H1 (cell line): ENCODE data around the gene WFDC1. TPM values are rescaled to one million over a fixed set of nuclear protein-coding genes. Genes with fewer than 3 reads are reported as not detected.

Experiments
- CTCF ChIA-PET: fragments of 300-600 bp; sonication (Branson Sonifier 250); formaldehyde crosslinking; loops from one replicate; lab custom pipeline; 2021; ENCODE audit not compliant: partially characterized antibody; lab: Charles Lee
- POLR2A ChIA-PET: fragments of 300-600 bp; sonication (Branson Sonifier 250); formaldehyde crosslinking; loops from one replicate; lab custom pipeline; 2021; ENCODE audit warnings: inconsistent platforms; ENCODE audit not compliant: partially characterized antibody; lab: Charles Lee
- DNase-seq, 2 experiments: peaks; one replicate each; pipeline versions ENCODE4 v3.0.0 to v3.0.0-alpha.2; 2010 to 2022; ENCODE audit warnings: low spot score in 2 of 2, low read depth in 1 of 2, mixed read lengths in 1 of 2
- FAIRE-seq: peaks from 2 replicates; lab custom pipeline; 2011; peaks lifted over from hg19 to GRCh38; lab: Jason Lieb, UNC
- H2AFZ ChIP-seq: 2 replicates; pipeline ENCODE4 v1.8.1; 2012; ENCODE audit warnings: low read length, inconsistent platforms
- H2AK5ac ChIP-seq: 2 replicates; pipeline ENCODE4 v1.6.1; 2013; ENCODE audit warnings: low read depth, low read length
- H2BK120ac ChIP-seq: replicated peaks from 2 replicates; pipeline ENCODE3; 2013; ENCODE audit warnings: low read depth, low read length, inconsistent platforms
- H2BK12ac ChIP-seq: 2 replicates; pipeline ENCODE4 v1.6.1; 2013; ENCODE audit warnings: low read depth, low read length
- H2BK15ac ChIP-seq: 2 replicates; pipeline ENCODE4 v1.6.1; 2013; ENCODE audit warnings: low read length
- H2BK20ac ChIP-seq: 2 replicates; pipeline ENCODE4 v1.6.1; 2013; ENCODE audit warnings: low read length
- H2BK5ac ChIP-seq: 2 replicates; pipeline ENCODE4 v1.6.1; 2013; ENCODE audit warnings: low read depth, low read length
- H3K14ac ChIP-seq: 2 replicates; pipeline ENCODE4 v1.6.1; 2013; ENCODE audit warnings: inconsistent platforms; ENCODE audit not compliant: insufficient read length
- H3K18ac ChIP-seq: 2 replicates; pipeline ENCODE4 v1.6.1; 2013; ENCODE audit warnings: low read length; ENCODE audit errors: extremely low read depth
- H3K23ac ChIP-seq: 2 replicates; pipeline ENCODE4 v1.6.1; 2013; ENCODE audit warnings: inconsistent platforms; ENCODE audit not compliant: insufficient read length
- H3K23me2 ChIP-seq: 2 replicates; pipeline ENCODE4 v1.6.1; 2013; ENCODE audit warnings: low read depth, low read length
- H3K27ac ChIP-seq: 2 replicates; pipeline ENCODE4 v1.6.1; 2011; ENCODE audit warnings: low read depth, low read length, inconsistent platforms
- H3K27me3 ChIP-seq, 4 experiments: replicated peaks in 1 of 4; 1 replicate in 1 of 4; 2 replicates in 3 of 4; pipeline versions ENCODE4 v1.6.1 to v1.8.1; 2011 to 2013; ENCODE audit warnings: low read length in 3 of 4, mild to moderate bottlenecking in 3 of 4, inconsistent platforms in 2 of 4, mixed read lengths in 2 of 4, moderate library complexity in 1 of 4; ENCODE audit not compliant: control insufficient read depth in 3 of 4, insufficient read depth in 3 of 4; ENCODE audit errors: extremely low read depth in 1 of 4
- H3K36me3 ChIP-seq, 4 experiments: 2 replicates each; pipeline versions ENCODE4 v1.6.1 to v1.8.1; 2011 to 2013; ENCODE audit warnings: mild to moderate bottlenecking in 4 of 4, low read length in 3 of 4, moderate library complexity in 2 of 4, control low read depth in 1 of 4, inconsistent platforms in 1 of 4; ENCODE audit not compliant: insufficient read depth in 4 of 4, control insufficient read depth in 2 of 4
- H3K4ac ChIP-seq: replicated peaks from 2 replicates; pipeline ENCODE3; 2013; ENCODE audit warnings: low read length, low read depth, mixed read lengths, inconsistent platforms; ENCODE audit not compliant: insufficient read length
- H3K4me1 ChIP-seq, 4 experiments: replicated peaks in 1 of 4; 1 replicate in 1 of 4; 2 replicates in 3 of 4; pipeline versions ENCODE4 v1.6.1 to v1.8.1; 2011 to 2013; ENCODE audit warnings: low read length in 3 of 4, inconsistent platforms in 2 of 4, mixed read lengths in 1 of 4; ENCODE audit not compliant: insufficient read depth in 4 of 4, control insufficient read depth in 3 of 4
- H3K4me2 ChIP-seq, 2 experiments: 2 replicates each; pipeline versions ENCODE4 v1.6.1 to v1.8.1; 2011 to 2013; ENCODE audit warnings: low read depth in 2 of 2, low read length in 2 of 2, control low read depth in 1 of 2, inconsistent platforms in 1 of 2, mild to moderate bottlenecking in 1 of 2; ENCODE audit not compliant: insufficient read depth in 1 of 2
- H3K4me3 ChIP-seq, 4 experiments: fragments of 200-600, 300-600 bp in 1 of 4; sonication (generic), shearing (Covaris generic), sonication (Bioruptor Twin) in 1 of 4; 2 replicates each; pipeline versions ENCODE4 v1.5.1 to v1.8.1; 2011 to 2016; ENCODE audit warnings: low read length in 4 of 4, low read depth in 3 of 4, control low read depth in 2 of 4, inconsistent platforms in 2 of 4, mild to moderate bottlenecking in 2 of 4, mixed read lengths in 1 of 4, moderate library complexity in 1 of 4; ENCODE audit not compliant: insufficient read depth in 2 of 4; ENCODE audit errors: extremely low read depth in 1 of 4
- H3K56ac ChIP-seq: replicated peaks from 2 replicates; pipeline ENCODE3; 2013; ENCODE audit warnings: low read depth, mild to moderate bottlenecking, mixed read lengths, low read length, inconsistent platforms; ENCODE audit not compliant: insufficient read length
- H3K79me1 ChIP-seq: 2 replicates; pipeline ENCODE4 v1.6.1; 2013; ENCODE audit warnings: low read depth, low read length, control low read depth
- H3K79me2 ChIP-seq, 2 experiments: 2 replicates each; pipeline versions ENCODE4 v1.6.1 to v1.8.1; 2012 to 2013; ENCODE audit warnings: low read length in 2 of 2, mild to moderate bottlenecking in 2 of 2, inconsistent platforms in 1 of 2; ENCODE audit not compliant: insufficient read depth in 2 of 2, control insufficient read depth in 1 of 2
- H3K9ac ChIP-seq, 4 experiments: replicated peaks in 1 of 4; 1 replicate in 1 of 4; 2 replicates in 3 of 4; pipeline versions ENCODE4 v1.6.1 to v1.8.1; 2011 to 2013; ENCODE audit warnings: low read depth in 3 of 4, low read length in 3 of 4, control low read depth in 2 of 4, mild to moderate bottlenecking in 2 of 4, moderate library complexity in 2 of 4, inconsistent platforms in 1 of 4; ENCODE audit errors: extremely low read depth in 1 of 4
- H3K9me3 ChIP-seq, 2 experiments: 2 replicates each; pipeline versions ENCODE4 v1.6.1 to v1.8.1; 2012 to 2013; ENCODE audit warnings: mild to moderate bottlenecking in 2 of 2, moderate library complexity in 2 of 2, control low read depth in 1 of 2, inconsistent platforms in 1 of 2, low read depth in 1 of 2, low read length in 1 of 2, mixed read lengths in 1 of 2; ENCODE audit not compliant: insufficient read depth in 2 of 2
- H4K20me1 ChIP-seq, 2 experiments: replicated peaks in 1 of 2; 2 replicates each; pipeline versions ENCODE3 to v1.8.1; 2011 to 2013; ENCODE audit warnings: inconsistent platforms in 2 of 2, low read length in 2 of 2, mild to moderate bottlenecking in 1 of 2; ENCODE audit not compliant: insufficient read depth in 2 of 2, control insufficient read depth in 1 of 2
- H4K5ac ChIP-seq: 2 replicates; pipeline ENCODE4 v1.6.1; 2013; ENCODE audit warnings: low read length, low read depth, mixed read lengths, inconsistent platforms; ENCODE audit not compliant: insufficient read length
- H4K8ac ChIP-seq: 2 replicates; pipeline ENCODE4 v1.8.0; 2013; ENCODE audit warnings: mild to moderate bottlenecking, moderate library complexity, low read length, inconsistent platforms; ENCODE audit not compliant: insufficient read depth; ENCODE audit errors: extremely low read depth
- H4K91ac ChIP-seq: replicated peaks from 2 replicates; pipeline ENCODE3; 2013; ENCODE audit warnings: low read length, mixed read lengths, inconsistent platforms; ENCODE audit not compliant: insufficient read length
- BCL11A ChIP-seq, 2 experiments: IDR thresholded peaks; one replicate each; pipeline ENCODE4 v1.6.1; 2011; ENCODE audit warnings: low read depth in 2 of 2, low read length in 2 of 2, mild to moderate bottlenecking in 2 of 2
- HDAC2 ChIP-seq, 2 experiments: fragments of 300-600 bp in 1 of 2; sonication (generic) in 1 of 2; IDR thresholded peaks; 2 replicates each; pipeline ENCODE4 v1.6.1; 2011 to 2012; ENCODE audit warnings: low read depth in 2 of 2, low read length in 2 of 2, mild to moderate bottlenecking in 2 of 2, moderate library complexity in 2 of 2, borderline replicate concordance in 1 of 2, inconsistent platforms in 1 of 2
- HDAC6 ChIP-seq: IDR thresholded peaks from one replicate; pipeline ENCODE4 v1.7.1; 2012; ENCODE audit warnings: low read depth, mild to moderate bottlenecking, inconsistent platforms, low read length, moderate library complexity
- MAFK ChIP-seq: IDR thresholded peaks from 2 replicates; pipeline ENCODE4 v1.6.1; 2012; ENCODE audit warnings: low read depth, mild to moderate bottlenecking, improper control_type of control experiment, low read length
- POLR2AphosphoS5 ChIP-seq: IDR thresholded peaks from 2 replicates; pipeline ENCODE4 v1.6.1; 2011; ENCODE audit warnings: low read depth, low read length
- RAD21 ChIP-seq, 2 experiments: IDR thresholded peaks in 1 of 2; conservative IDR thresholded peaks in 1 of 2; 2 replicates each; pipeline ENCODE4 v1.6.1; 2011; ENCODE audit warnings: low read depth in 2 of 2, low read length in 2 of 2, improper control_type of control experiment in 1 of 2, inconsistent platforms in 1 of 2, mild to moderate bottlenecking in 1 of 2, moderate library complexity in 1 of 2
- SP2 ChIP-seq: IDR thresholded peaks from 2 replicates; pipeline ENCODE4 v1.6.1; 2012; ENCODE audit warnings: mild to moderate bottlenecking, low read length, inconsistent platforms
- SUZ12 ChIP-seq: fragments of 200-600 bp; sonication (generic); IDR thresholded peaks from 2 replicates; pipeline ENCODE4 v1.6.1; 2012; ENCODE audit warnings: mild to moderate bottlenecking, inconsistent platforms, low read length, moderate library complexity, mixed read lengths
- TAF1 ChIP-seq: IDR thresholded peaks from 2 replicates; pipeline ENCODE4 v1.6.1; 2011; ENCODE audit warnings: mild to moderate bottlenecking, low read depth, low read length
- TAF7 ChIP-seq: optimal IDR thresholded peaks from 2 replicates; pipeline ENCODE3; 2011; ENCODE audit warnings: low read depth, mild to moderate bottlenecking, inconsistent platforms, low read length, moderate library complexity, borderline replicate concordance
- ZNF274 ChIP-seq: IDR thresholded peaks from 2 replicates; pipeline ENCODE4 v1.7.0; 2012; ENCODE audit warnings: low read length, borderline replicate concordance; ENCODE audit errors: extremely low read depth
- WGBS, 2 experiments: shearing (Covaris generic) in 1 of 2; methylation state at CpG; one replicate each; pipeline versions ENCODE4 v1.1.6 to v1.1.7; 2013 to 2015; ENCODE audit warnings: low lambda C conversion rate in 2 of 2, mixed read lengths in 2 of 2, inconsistent platforms in 1 of 2, low coverage in 1 of 2, missing lambda C conversion rate in 1 of 2; ENCODE audit not compliant: insufficient replicate concordance in 2 of 2, insufficient coverage in 1 of 2, insufficient read length in 1 of 2; ENCODE audit errors: extremely low coverage in 1 of 2, missing lambda C conversion rate in 1 of 2; 5-methylcytosine and 5-hydroxymethylcytosine counted together
- polyA plus RNA-seq, 7 experiments: library from polyadenylated mRNA; depleted of rRNA in 3 of 7; stranded (reverse) in 5 of 7; unstranded in 2 of 7; fragments of >200 nt in 5 of 7; fragments of 200-250 nt in 2 of 7; gene quantifications; 1 replicate in 5 of 7; 2 replicates in 1 of 7; 4 replicates in 1 of 7; pipeline versions ENCODE4 v1.2.1 to v1.2.3, GENCODE V29; 2011 to 2013; ENCODE audit warnings: missing spikeins in 2 of 7, mixed read lengths in 2 of 7
- total RNA-seq: library from RNA; stranded (reverse); fragmentation: NEBNext Ultra II Directional; extraction: Animal tissue kit (Norgen Biotek cat#: 25700); gene quantifications from 2 replicates; pipeline ENCODE4 v1.2.1, GENCODE V29; 2021

WFDC1 gene
- total and polyA plus RNA-seq, 2 of the 8 experiments (the other 6 are each of a cell fraction or from before 2014, with no cell fraction given): 0.70 to 1.1 TPM

DNA sequence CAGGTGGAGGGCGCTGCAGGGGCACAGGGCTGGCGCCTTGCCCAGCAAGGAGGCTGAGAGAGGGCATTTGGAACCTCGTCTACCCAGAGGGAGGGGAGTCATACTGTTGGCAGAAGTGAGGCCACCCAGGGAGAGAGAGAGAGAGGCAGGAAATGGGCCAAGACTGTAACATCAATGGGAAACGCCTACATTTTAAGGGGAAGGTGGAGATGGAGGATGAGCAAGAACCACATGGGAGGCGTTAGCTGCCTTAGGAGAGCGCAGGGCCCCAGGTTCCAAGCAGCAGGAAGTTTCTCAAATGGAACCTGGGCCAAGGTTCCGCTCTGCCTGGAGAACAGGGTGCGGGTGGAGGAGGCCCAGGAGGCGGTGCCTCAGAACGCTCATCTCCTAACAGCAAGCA, 2.7 kb upstream of the WFDC1 start:
- 73% methylated on average over 10 of the region's 10 CpGs; no CpG with 5 or more reads in 1 of the 2 experiments for WGBS, 2 experiments
- Histone ChIP-seq H3K14ac (no peak overlapping the region), H4K91ac (peak overlapping the region; percentile 61), H4K20me1 (no peaks in the 10 kb centered on the region), H2BK20ac (peak overlapping the region; percentile 4; the same call in 1 of the 2 replicates), H3K79me1 (no peaks in the 10 kb centered on the region), H4K5ac (no peak overlapping the region), H3K79me2 (no peaks in the 10 kb centered on the region), H3K9ac (no peak overlapping the region), H3K56ac (no peak overlapping the region), H3K23ac (no peak overlapping the region), H3K4ac (no peak overlapping the region), H3K23me2 (no peaks in the 10 kb centered on the region), H4K8ac (peak overlapping the region; percentile 29; the same call in 1 of the 2 replicates), H2BK15ac (0 out of 2 replicates have a peak overlapping the region, but pooled peaks have one; percentile 35), H3K18ac (peak overlapping the region; percentile 80), H3K27me3 (no peaks in the 10 kb centered on the region; a peak in 2 of 7 replicates), H2AFZ (0 out of 2 replicates have a peak overlapping the region, but pooled peaks have one; percentile 54), H2BK5ac (peak overlapping the region; percentile 4; the same call in 1 of the 2 replicates), H3K4me3 (no peak overlapping the region), H3K4me2 (no peak overlapping the region), H3K4me1 (peaks cover 2 to 24% (median 14%) of the 10 kb centered on the region in 4 experiments), H2AK5ac (no peak overlapping the region), H3K27ac (no peak overlapping the region), H3K36me3 (no peaks in the 10 kb centered on the region), H2BK12ac (peak overlapping the region; percentile 27; the same call in 1 of the 2 replicates), H2BK120ac (no peak overlapping the region), H3K9me3 (no peaks in the 10 kb centered on the region)
- CTCF ChIA-PET: interaction anchor here (2.5 kb wide), 1 partner anchor 15 kb away, joined by 8 read pairs; no protein-coding TSS in a partner anchor
- FAIRE-seq (no peak), DNase-seq (no peak)
- no peak for TF ChIP-seq TAF1
- TF ChIP-seq BCL11A (IDR thresholded peaks at IDR 0.05; ENCODE audit: low read depth in 2 of 2, low read length in 2 of 2): no peak
- TF ChIP-seq POLR2AphosphoS5: no peak
- TF ChIP-seq RAD21 (IDR thresholded peaks at IDR 0.05 in 1 of 2, conservative IDR thresholded peaks at IDR 0.05 in 1 of 2; ENCODE audit: low read depth in 2 of 2, low read length in 2 of 2): no peak
- no peak for TF ChIP-seq ZNF274
- no peak for TF ChIP-seq HDAC6
- no peak for TF ChIP-seq SUZ12
- TF ChIP-seq TAF7: no peak
- no peak for TF ChIP-seq SP2
- TF ChIP-seq HDAC2 (IDR thresholded peaks at IDR 0.05; ENCODE audit: borderline replicate concordance in 1 of 2, low read depth in 2 of 2, low read length in 2 of 2): no peak
- TF ChIP-seq MAFK: no peak
- POLR2A ChIA-PET: interaction anchor here (1.2 kb wide), 2 partner anchors 8 to 77 kb away, joined by 3 read pairs; partner anchors contain the start of gene ATP2C2
